OCI-LY7 (cell line): ENCODE data around the gene FAM200B. TPM values are rescaled to one million over a fixed set of nuclear protein-coding genes. Genes with fewer than 3 reads are reported as not detected.

Source experiments
- BruUV-seq: library from RNA; stranded (reverse); fragments of 400-500 nt; replicated peaks from 2 replicates; lab custom pipeline; 2021; lab: Mats Ljungman, UMichigan
- CTCF ChIA-PET: fragments of 300-600 bp; sonication (Branson Sonifier 250); formaldehyde crosslinking; loops from one replicate; lab custom pipeline; 2022; ENCODE audit warnings: antibody characterized with exemption; ENCODE audit not compliant: unreplicated experiment; lab: Charles Lee
- POLR2A ChIA-PET: fragments of 300-600 bp; sonication (Branson Sonifier 250); formaldehyde crosslinking; loops from one replicate; lab custom pipeline; 2022; ENCODE audit warnings: antibody characterized with exemption; lab: Charles Lee
- DNase-seq: peaks from one replicate; pipeline ENCODE4 v3.0.0-alpha.2; 2015; ENCODE audit warnings: low spot score
- H2AFZ ChIP-seq: fragments of 200-600 bp; sonication (generic), shearing (Covaris generic); 2 replicates; pipeline ENCODE4 v1.6.1; 2014; ENCODE audit warnings: mild to moderate bottlenecking, antibody characterized with exemption, low read length, moderate library complexity
- H3K27ac ChIP-seq: fragments of 200-600 bp; sonication (generic); 2 replicates; pipeline ENCODE4 v1.5.1; 2014; ENCODE audit warnings: mixed run types, low read depth, mild to moderate bottlenecking, moderate library complexity, low read length, inconsistent platforms; ENCODE audit not compliant: poor library complexity, severe bottlenecking
- H3K36me3 ChIP-seq: fragments of 200-600 bp; sonication (generic); 2 replicates; pipeline ENCODE4 v1.6.1; 2014; ENCODE audit warnings: mild to moderate bottlenecking, antibody characterized with exemption, low read length, moderate library complexity, mixed read lengths; ENCODE audit not compliant: insufficient read depth
- H3K4me1 ChIP-seq: fragments of 200-600 bp; sonication (generic); 2 replicates; pipeline ENCODE4 v1.5.1; 2014; ENCODE audit warnings: mild to moderate bottlenecking, low read length; ENCODE audit not compliant: insufficient read depth, poor library complexity, severe bottlenecking
- H3K4me2 ChIP-seq: fragments of 200-600 bp; sonication (generic); 2 replicates; pipeline ENCODE4 v1.6.1; 2014; ENCODE audit warnings: mild to moderate bottlenecking, low read length
- H3K4me3 ChIP-seq: fragments of 200-600 bp; sonication (generic); 2 replicates; pipeline ENCODE4 v1.5.1; 2014; ENCODE audit warnings: mild to moderate bottlenecking, low read depth, low read length; ENCODE audit not compliant: poor library complexity, severe bottlenecking
- H3K79me2 ChIP-seq: fragments of 200-600 bp; sonication (generic); 2 replicates; pipeline ENCODE4 v1.6.1; 2016; ENCODE audit warnings: low read depth, mild to moderate bottlenecking, low read length, moderate library complexity, mixed read lengths; ENCODE audit not compliant: insufficient read depth
- H3K9me2 ChIP-seq: fragments of 200-600 bp; sonication (generic); 2 replicates; pipeline ENCODE4 v1.6.1; 2016; ENCODE audit warnings: mild to moderate bottlenecking, low read length, mixed read lengths; ENCODE audit not compliant: insufficient read depth
- H3K9me3 ChIP-seq: fragments of 200-600 bp; sonication (generic); 2 replicates; pipeline ENCODE4 v1.6.1; 2014; ENCODE audit warnings: mild to moderate bottlenecking, mixed run types, low read length, mixed read lengths
- H4K20me1 ChIP-seq: fragments of 200-600 bp; sonication (generic); 2 replicates; pipeline ENCODE4 v1.6.1; 2014; ENCODE audit warnings: mild to moderate bottlenecking, antibody characterized with exemption, low read length, moderate library complexity, mixed read lengths; ENCODE audit not compliant: insufficient read depth
- CTCF ChIP-seq: fragments of 200-600 bp; sonication (generic); conservative IDR thresholded peaks from 2 replicates; pipeline ENCODE4 v1.5.1; 2014; ENCODE audit warnings: mild to moderate bottlenecking, antibody characterized with exemption, low read length, moderate library complexity, mixed read lengths
- EZH2phosphoT487 ChIP-seq: fragments of 200-600 bp; sonication (generic); IDR thresholded peaks from 2 replicates; pipeline ENCODE4 v1.6.1; 2018; ENCODE audit warnings: low read depth, borderline replicate concordance, mild to moderate bottlenecking, mixed run types, antibody characterized with exemption, low read length, moderate library complexity, mixed read lengths
- intact Hi-C: fragments of 100-400 bp; cut with micrococcal nuclease; formaldehyde crosslinking; loops from one replicate; pipeline ENCODE4 v1.10.0; 2022; ENCODE audit not compliant: unreplicated experiment
- total RNA-seq, 2 experiments: library from RNA; depleted of rRNA in 1 of 2; stranded (reverse); fragments of >200 nt in 1 of 2; shearing (Covaris generic) in 1 of 2; gene quantifications; 2 replicates each; pipeline ENCODE4 v1.2.3, GENCODE V29; 2014 to 2022

Gene FAM200B
- total RNA-seq, 2 experiments from 2014 or later = 11.5 to 25.0 TPM

- Histone ChIP-seq H2AFZ (peak within 1 kb of the TSS; percentile 87), H3K4me3 (peak within 1 kb of the TSS; percentile 92), H3K9me2 (no peaks in the 10 kb centered on the region), H3K27ac (peak within 1 kb of the TSS; percentile 68), H3K4me2 (peak within 1 kb of the TSS; percentile 100), H3K4me1 (peaks cover 48% of the 10 kb centered on the region), H3K36me3 (peaks cover 14% of the 10 kb centered on the region; the same call in 1 of the 2 replicates), H4K20me1 (no peaks in the 10 kb centered on the region; the same call in 1 of the 2 replicates), H3K79me2 (peaks cover 42% of the 10 kb centered on the region), H3K9me3 (no peaks in the 10 kb centered on the region)
- TSS peak; percentile 84 for BruUV-seq
- CTCF ChIA-PET = no interaction called here
- POLR2A ChIA-PET = interaction anchor here (0.9 to 7.1 kb wide), 8 partner anchors 8 to 26 kb away, joined by 3 to 67 read pairs (median 8); partner anchors contain the start of gene FAM200B
- intact Hi-C loops = loop anchor here (1.0 to 10.0 kb wide), 4 partner anchors 26 to 653 kb away; partner anchors contain the start of genes CPEB2, FAM200B and TAPT1
- peak; percentile 92 for DNase-seq
- TF ChIP-seq CTCF (no peak), EZH2phosphoT487 (no peak)
Observed at GRCh38 chr4:15655223-15656037, 26.2 kb upstream of the FAM200B start, which contains the start of gene FBXL5. TSS of gene FBXL5 (minus strand) at chr4:15655357. CDS start at chr4:15655287, 70 bp downstream.

GRCh38 chr4:15656038-15656470, 25.6 kb upstream of the FAM200B start:
- no peaks in the 10 kb centered on the region for H3K9me3 ChIP-seq
- peak overlapping the region; percentile 78 for H3K4me2 ChIP-seq
- TF ChIP-seq CTCF (no peak), EZH2phosphoT487 (no peak)
- ChIA-PET CTCF (no interaction called here), POLR2A (interaction anchor here (0.9 to 7.1 kb wide), 7 partner anchors 8 to 26 kb away, joined by 3 to 67 read pairs (median 11); partner anchors contain the start of gene FAM200B)
- H3K4me1 ChIP-seq = peaks cover 42% of the 10 kb centered on the region
- peaks cover 36% of the 10 kb centered on the region for H3K79me2 ChIP-seq
- intact Hi-C loops = loop anchor here (10.0 kb wide), 1 partner anchor 569 kb away; the partner anchor contains the start of gene TAPT1
- peak overlapping the region; percentile 92 for H3K4me3 ChIP-seq
- H4K20me1 ChIP-seq = no peaks in the 10 kb centered on the region; the same call in 1 of the 2 replicates
- H3K27ac ChIP-seq = no peak overlapping the region
- peak overlapping the region; percentile 87 for H2AFZ ChIP-seq
- no peaks in the 10 kb centered on the region for H3K9me2 ChIP-seq
- DNase-seq = no peak
- no TSS peak for BruUV-seq
- H3K36me3 ChIP-seq = peaks cover 14% of the 10 kb centered on the region; the same call in 1 of the 2 replicates
